Stimulated activated CD4-positive, alpha-beta T cell treated with anti-CD3 and anti-CD28 coated beads, Interleukin-4, amount 100 ng/mL, for 4 hours (primary cell): ENCODE data around the gene CPVL.
"Not testable (repeated sequence)": the region's sequence is repeated elsewhere in the genome, so short reads cannot be mapped to it uniquely, and the experiment has no call there.

Experiments
- DNase-seq, 2 experiments: peaks; one replicate each; pipeline ENCODE4 v3.0.0-alpha.2; 2020

The CPVL gene

DNA sequence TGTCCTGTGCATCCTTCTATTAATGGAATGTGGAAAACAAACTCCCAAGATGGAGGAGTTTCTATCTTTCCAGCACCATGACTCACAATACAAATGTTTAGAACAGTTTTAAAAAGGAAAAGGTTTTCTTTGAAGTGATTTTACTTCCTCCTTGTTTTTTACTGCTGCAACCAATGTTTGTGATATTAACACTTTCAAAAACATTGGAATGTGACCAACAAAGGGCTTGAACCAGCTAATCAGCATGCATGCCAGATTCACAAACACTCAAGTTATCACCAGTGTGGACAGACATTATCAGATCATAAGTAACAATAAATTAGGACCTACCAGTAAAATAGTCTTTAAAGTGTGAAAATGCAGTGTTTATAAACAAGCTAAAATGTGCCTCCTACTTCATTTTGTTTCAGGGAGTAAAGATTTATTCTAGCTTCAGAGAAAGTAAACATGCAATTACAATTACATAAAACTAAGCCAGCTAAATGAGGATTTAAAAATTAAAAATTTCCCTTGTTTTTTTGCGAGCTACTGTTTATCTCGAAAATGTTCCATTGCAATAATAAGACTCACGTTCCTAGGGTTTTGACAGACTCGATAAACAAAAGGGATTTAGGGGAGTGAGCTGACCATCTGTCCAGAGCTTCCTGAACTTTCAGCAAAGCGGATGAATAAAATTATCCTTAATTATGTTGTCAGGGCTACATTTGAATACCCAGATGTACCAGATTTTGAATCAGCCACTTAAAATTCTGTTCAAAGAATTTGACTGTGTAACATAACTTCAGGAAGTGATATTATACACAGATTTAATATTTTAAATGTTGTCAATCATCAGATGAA, 29.8 kb downstream of the CPVL start:
- DNase-seq, result no peak

DNA sequence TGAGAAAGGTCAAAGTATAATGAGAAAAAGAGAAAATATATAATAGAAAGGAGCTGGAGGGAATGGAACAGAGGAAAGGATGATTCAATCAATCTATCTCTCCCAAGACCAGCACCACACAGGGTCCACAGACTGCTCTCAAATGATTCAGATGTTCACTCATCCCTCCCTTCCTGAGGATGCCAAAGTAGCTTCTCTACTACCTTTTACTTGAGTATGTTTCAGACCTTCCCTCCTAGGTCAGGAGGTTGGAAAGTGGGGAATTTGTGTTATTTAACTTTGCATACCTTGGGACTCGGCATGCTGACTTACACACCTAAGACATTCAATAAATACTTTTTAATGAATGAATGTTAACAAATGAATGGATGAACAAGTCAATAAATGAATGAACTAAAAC, 30.6 kb downstream of the CPVL start:
- DNase-seq, result no peak

DNA sequence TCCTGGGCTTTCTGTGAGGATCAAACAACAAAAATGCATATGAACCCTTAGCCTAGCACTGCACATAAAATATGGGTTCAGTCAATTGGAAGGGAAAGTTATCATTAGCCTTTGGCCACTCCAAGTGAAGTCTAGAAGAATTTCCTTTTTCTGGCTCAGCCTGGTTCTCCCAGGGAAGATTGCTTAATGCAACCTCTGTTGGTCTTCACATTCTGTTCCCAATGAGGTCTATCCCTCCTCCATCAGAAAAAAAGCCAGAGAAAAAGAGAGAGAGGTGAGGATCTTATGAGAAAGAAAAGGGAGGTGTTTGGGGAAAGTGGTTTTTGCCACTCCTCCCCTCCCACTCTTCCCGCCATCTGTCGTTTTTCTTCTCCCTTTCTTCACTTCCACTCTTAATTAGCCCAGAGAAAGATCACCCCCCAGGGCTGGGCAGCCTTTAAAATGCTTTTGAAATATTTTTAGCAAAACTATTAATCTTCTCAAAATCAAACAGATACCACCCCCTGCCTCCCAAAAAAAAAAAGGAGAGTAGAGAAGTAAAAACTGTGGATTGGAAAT, 31.1 kb downstream of the CPVL start:
- no peak for DNase-seq

DNA sequence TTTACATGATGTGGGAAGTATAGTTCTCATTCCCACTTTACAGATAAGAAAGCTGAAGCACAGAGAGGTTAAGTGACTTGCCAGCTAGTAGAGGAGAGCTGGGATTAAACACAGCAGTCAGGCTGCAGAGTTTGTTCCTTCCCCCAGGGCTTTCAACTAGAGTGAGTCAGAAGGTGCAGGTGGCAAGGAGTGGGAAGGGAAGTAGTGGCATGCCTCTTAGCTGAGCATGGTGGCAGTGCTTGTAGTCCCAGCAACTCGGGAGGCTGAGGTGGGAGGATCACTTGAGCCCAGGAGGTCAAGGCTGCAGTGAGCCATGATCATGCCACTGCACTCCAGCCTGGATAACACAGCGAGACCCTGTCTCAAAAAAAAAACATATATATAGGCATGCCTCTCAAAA, 32.1 kb downstream of the CPVL start:
- not testable (repeated sequence) for DNase-seq

DNA sequence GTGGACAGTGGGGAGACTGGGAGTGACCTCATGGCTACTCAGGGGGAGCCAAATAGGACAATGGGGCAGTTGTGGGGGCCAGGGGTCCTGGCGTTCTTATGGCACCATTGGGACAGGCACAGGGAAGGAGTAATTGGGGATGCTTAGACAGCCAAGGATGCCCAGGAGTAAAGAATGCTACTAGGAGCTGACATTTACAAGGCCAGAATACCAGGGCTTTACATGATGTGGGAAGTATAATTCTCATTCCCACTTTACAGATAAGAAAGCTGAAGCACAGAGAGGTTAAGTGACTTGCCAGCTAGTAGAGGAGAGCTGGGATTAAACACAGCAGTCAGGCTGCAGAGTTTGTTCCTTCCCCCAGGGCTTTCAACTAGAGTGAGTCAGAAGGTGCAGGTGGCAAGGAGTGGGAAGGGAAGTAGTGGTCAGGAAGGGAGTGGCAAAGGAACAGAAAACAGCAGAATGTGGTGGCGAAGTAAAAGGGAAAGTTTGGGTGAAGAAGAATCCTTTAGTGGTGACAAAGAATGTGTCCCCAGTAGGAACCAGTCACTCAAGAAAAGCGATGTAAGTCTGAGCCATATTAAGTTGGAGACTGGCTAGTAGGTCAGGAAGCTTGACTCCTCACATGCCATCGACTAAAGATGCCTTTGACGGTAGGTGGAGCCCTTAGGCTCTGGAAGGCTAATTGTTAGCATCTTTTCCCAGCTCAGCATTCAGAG, 32.8 kb downstream of the CPVL start:
- DNase-seq, result no peak

DNA sequence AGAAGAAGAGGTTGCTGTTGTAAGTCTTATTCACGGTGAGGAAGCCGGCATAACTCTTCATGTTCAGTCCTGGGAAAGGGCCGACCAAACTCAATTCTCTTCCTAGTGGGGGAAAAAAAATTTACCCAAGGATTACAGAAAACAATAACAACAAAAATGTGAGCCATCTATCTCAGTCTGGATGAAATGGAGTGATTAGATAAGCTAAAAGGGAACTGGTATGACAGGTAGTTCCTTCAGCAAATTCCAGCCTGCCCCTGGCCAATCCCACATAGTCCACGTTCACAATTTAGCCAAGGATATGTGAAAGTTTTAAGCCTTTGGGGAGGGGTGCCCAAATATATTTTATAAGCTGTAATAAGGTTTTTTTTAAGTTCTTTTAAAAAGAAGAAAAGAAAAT, 33.6 kb downstream of the CPVL start:
- no peak for DNase-seq

DNA sequence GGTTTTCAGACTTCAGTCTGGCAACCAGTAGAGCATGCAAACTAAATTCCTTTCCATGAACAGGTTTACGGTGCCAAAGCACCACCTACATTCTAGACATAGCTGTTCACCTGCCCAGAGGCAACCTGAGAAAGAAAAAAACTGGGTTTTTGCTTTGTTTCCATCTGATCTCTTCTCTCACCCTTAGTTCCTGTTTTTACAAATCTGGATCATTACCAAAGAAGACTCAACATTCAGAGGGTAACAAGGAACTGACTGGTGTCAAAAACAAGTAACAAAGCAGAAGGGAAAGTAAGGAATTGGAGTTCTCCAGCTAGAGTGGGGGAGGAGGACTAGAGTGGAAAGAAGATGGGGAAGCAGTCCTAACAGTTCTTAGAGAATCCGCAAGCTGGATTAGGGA, 36.4 kb downstream of the CPVL start:
- no peak for DNase-seq

DNA sequence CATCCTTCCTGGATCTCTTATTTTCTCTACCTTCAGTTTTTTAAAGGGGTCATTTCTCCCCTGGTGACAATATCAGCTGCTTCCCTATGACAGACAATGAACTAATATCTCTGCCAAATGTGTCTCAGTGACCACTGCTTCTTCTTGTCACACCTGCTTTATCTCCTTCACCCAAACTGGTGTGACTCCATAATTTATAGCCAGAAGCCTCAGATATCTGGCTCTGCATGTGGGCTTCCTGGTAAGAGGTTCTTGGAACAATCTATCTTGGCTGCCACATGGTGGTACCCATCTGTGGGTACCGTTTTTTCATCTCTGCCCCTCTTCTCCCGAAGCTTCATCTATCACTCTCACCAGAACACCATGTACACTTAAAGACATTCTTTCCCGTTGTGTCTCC, 37.0 kb downstream of the CPVL start:
- no peak for DNase-seq

DNA sequence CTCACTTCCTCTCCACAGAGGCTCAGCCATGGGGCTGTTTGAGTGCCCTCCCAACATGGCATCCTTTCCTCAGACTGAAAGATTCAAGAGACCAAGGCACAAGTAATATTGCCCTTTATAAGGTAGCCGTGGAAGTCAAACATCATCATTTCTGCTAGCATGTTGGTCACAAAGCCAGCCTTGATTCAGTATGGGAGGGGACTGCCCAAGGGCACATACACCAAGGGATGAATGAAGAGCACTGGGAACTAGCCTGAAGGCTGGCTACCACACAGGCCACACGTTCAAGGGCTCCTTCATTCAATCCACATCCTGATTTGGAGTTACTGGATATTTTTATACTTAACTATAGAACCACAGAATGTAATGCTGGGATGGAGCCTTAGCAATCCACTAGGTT, 39.3 kb downstream of the CPVL start:
- DNase-seq, result no peak

DNA sequence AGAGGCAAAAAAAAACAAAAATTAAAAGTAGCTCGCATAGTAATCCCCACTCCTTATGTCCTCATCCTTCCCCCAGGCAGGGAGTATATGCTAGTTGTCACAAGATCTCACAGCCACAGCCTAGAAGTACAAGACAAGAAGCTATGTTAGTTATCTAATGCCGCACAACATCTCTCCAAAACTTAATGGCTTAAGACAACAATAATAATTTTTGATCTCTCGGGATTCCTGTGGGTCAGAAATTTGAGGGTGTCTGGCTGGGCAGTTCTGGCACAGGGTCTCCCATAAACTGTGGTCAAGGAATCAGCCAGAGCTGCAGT, 39.7 kb downstream of the CPVL start:
- no peak for DNase-seq

DNA sequence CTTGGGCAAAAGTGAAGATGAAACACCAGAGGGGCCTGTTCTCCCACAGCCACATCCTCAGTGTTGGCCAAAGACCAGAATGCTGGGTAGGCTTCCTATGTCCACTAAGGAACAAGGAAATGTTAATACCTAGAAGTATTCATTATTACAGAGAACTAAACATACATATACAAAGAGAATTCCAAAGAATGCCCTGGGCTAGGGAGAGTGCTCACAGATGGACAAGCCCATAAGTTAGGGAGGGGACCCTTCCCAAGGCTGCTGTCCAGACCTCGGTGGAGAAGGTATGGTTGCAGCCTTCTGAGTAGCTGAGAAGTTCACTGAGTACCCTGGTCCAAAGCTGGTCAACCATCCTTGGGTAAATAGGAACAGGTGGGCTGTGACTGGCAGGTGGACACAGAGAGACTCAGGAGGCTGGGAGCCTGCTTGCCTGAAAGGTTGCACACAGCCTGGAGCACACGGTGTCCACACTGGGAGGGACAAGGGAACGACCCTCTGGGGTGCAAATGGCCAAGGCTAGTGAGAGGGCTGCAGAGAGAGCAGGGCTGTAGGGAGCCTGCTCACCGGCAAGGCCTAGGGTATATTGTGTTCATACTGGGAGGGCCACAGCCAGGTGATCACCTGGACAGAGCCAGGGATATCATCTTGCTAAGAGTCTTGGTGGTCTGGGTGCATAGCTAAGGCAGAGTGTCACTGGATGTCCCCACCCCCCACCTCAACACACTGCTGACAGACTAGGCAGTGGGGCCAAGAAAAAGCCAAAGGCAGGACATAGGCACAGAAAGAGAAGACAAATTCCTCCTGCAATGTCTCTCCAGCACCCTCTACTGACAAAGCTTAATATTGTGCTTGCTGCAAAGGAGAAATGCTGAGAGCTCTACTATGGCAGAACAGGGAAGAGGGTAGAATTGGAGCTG, 40.3 kb downstream of the CPVL start:
- no peak for DNase-seq

DNA sequence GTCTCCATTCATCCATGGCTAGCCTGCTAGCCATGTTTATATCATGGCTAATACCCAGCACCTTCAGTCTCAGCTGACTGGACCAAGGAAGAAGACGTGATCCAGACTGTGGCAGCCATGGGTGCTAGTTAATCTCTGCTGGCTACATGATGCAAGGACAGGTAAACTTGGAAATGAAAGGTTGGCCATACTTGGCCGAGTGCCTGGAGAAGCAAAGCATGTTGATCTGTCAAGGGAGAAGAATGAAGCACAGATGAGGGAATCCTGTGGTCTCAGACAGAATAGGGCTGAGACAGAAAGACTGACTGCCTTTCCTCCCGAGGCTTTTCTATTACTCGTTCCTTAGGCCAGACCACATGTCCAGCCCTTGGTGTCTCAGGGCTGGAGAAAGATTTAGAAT, 41.1 kb downstream of the CPVL start:
- no peak for DNase-seq

DNA sequence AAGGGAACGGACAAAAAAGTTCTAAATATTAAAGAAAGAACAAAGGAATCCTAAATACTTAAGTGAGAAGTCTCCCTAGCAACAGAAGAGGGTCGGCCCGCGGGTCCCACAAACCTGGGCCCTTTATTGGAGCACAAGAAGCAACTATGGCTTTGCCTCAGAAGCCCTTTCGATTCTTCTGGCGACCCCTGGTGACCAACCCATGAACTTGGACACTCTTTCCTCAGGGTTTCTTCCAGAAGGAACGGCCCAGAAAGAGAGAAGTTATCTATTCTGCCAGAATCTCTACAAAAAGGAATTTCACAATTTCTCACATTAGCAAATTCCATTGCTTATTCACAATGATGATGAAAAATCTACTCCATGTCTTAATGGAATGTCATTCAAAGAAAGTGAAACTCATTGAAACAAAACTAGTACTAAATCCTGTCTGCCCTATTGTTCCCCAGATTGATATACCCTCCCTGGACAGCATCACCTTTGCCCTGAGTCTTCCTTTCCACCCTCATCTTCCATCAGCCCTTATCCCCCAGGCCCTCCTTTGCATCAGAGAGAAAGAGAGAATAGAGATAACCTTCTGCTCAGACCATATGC, 43.7 kb downstream of the CPVL start:
- no peak for DNase-seq

DNA sequence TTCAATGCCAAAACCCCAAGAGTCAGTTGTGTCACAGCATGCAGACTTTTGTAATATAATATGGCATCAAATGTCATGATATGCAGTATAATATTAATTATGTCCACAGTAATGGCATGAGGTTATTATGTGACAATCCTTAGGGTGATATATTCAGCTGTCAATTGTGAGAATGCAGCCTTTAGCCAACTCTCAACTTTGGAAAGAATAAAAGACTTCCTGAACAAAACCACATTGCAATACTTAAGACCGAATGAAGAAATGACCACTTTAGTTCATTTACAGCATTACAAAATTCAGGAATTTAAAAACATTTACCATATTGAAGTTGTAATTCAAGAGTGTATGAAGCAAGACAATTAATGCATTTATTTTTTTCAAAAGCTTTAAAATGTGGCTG, 45.4 kb downstream of the CPVL start:
- DNase-seq, result no peak

DNA sequence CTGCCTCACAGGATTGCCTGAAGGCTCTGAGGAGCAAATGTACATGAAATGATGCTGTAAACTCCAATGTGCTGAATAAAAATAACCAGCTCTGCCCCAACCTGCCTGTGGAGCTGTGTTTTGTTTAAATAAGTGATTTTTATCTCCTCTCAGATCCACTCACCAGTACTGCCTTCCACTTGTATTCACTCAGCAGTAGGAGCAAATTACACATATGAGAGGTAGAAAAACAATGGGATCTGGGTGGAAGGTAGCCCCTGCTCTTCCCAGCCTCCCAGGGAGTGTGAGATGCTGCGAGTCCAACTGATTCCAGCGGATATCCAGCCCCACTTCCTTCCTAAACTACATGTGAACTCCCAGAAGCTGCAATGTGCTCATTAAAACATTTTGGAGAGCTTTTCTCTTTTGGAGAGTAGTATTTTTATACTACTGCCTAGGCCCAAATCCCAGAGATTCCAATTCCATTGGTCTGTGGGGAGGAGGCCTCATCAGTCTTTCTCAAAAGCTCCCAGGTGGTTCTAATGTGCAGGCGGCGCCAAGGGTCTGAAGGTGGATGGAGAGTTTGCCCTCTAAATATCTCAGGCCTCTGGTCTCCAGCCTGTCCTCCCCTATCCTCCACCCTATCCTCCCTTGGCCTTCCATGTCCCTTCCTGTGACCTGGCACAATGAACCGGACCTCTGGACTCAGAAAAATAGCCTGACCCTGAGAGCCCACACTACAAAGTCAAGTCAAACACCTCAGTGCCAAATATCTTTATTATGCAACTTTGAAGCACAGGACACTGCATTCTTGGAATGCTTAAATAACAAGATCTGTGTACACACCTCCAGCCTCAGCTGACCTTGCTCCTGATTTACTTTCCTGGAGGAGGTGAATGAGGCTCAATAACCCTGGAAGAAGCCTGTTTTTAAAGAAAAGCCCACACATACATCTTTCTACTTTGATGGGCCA, 46.2 kb downstream of the CPVL start:
- DNase-seq, result no peak

DNA sequence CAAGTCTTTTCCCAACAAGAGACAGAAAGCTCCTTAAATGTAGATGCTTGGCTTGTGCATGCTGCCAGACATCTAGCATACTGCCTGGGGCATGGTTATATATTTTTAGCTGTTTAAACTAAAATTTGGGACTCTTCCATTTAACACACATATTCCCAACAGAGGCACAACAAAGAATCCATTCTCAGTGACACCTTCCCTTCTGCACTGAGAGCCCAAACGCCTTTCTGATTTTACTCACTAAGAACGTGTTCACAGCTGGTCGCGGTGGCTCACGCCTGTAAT, 49.9 kb downstream of the CPVL start:
- no peak for DNase-seq

DNA sequence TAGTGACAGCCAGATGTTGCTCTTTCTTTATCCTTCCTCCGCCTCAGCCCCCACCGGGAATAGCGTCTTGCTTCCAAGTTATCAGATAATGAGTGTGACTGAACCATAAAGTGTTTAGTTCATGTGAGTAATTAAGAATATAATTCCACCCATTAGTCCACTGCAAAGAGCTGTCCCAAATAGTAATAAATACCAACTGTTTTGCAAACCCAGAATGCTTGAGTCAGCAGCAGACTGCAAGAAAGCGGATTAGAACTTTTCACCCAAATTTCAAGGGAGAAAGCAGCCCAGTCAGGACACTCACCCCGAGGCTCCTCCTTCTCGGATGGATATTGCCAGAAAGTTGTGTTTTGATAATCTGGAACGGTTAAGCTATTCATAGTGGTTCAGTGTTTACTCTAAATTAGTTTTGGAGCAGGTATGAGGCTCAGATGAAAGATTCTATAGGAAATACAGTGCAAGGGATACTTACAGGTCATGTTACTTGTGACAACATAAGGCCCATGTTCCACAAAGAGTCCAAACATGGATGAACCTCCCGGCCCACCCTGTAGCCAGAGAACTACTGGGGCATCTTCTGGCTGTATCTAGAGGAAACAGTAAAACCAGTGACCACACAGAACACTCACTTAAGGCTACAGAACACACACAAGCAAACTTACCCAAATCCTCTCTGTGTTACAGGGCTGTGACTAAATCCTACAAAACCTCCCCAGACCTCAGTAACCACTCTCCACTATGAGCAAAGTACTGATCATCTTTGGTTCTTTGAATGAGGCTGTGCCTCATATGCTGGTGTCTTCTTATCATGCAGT, 50.5 kb downstream of the CPVL start:
- DNase-seq, result no peak

DNA sequence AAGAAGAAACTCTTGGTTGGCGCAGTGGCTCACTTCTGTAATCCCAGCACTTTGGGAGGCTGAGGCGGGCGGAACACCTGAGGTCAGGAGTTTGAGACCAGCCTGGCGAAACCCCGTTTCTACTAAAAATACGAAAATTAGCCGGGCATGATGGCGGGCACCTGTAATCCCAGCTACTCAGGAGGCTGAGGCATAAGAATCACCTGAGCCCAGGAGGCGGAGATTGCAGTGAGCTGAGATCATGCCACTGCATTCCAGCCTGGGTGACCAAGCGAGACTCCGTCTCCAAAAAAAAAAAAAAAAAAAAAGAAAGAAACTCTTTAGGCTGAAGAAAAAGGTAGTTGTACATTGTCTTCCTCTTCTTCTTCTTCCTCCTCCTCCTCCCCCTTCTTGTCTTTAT, 53.2 kb downstream of the CPVL start:
- DNase-seq, result not testable (repeated sequence)

DNA sequence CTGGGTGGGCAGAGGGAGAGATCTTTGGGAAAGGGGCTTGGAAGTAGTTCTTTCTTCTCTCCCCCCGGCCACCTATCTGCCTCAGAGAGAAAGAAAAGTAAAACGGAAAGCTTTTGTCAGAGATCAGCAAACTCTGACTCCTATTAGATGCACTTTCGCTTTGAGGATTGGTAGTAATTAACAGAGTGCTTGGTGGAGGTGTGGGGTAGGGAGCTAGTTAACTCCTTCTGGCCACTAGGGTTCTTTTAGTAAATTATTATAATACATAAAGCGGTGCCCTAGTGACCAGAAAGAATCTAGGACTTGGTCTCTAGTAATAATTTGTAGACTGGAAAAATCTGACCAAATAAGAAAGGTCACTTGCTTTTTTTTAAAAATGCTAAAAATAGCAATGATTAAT, 54.6 kb downstream of the CPVL start:
- DNase-seq, result no peak

DNA sequence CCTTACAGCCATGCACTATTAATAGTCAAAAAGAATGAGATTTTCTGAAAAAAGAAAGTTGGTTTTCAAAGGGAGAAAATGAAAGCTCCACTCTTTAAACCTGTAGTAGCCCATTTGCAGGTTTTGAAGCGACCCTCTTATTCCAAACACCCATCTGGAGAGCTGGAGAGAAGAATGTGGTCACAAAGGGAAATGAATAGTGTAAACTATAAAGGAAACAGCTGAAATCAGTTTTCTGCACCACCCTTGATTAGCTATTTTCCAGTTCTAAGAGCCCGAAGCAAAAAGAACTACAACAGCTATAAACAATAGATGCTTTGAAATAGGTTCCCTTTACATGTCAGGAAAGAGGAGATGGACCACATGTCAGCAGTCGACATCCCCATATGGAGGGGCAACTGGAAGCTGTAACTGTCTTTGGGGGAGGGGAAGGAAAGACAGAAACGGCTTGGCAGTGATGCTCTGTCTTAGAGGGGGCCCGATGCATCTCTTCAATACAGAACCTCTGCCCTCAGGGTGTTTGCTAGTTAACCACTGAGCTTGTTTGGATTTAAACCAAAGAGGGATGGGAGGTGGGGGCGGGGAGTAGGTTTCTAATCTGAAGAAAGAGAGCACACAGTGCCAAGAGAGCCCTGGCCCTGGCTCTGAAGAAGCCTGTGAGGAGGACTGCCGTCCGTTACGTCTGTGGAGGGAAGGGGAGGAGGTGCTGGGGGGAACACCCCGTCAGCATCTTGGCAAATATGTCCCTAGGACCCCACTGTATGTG, 55.3 kb downstream of the CPVL start:
- no peak for DNase-seq
